NCI-H187 treated with DMSO at 0.1 percent for 48 hours (cell line): ENCODE results near the gene ACBD4.

Experiments used
- DNase-seq: peaks from one replicate; lab custom pipeline; 2025; lab: John Stamatoyannopoulos, UW

The ACBD4 gene

GRCh38 chr17:45104497-45104896 is 31.0 kb upstream of the ACBD4 start:
- no peak for DNase-seq

DNA sequence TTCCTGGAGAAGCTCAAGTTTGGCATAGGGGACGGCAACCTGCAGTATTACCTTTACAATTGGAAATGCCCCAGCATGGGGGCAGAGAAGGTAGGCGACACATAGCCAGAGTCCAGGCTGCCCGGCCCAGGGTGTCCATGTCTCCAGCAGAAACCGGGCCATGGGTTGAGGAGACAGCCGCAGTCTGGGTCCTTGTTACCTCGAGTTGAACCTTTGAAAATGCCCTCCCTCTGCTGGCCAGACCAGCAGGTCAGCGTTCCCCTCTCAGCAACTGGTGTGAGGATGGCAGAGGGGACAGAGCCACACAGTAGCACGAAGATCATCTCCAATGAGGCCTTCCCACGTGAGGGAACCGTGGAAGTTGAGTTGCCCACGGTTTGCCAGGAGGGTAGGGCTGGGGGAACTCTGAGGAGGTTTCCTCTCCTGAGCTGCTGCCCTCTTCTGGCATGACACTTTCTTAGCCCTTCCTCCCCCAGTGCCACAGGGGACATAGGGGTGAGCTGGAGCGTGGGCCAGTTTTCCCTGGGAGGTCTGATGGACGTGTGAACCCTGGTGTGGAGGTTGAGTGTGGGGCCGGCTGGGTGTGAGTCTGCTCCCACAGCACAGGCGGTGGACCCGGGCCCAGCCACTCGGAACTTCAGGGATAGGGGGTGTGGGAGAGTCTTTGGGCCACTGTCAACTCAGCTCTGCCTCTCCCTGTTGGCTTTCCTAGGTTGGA is 30.4 kb upstream of the ACBD4 start:
- DNase-seq: no peak

DNA sequence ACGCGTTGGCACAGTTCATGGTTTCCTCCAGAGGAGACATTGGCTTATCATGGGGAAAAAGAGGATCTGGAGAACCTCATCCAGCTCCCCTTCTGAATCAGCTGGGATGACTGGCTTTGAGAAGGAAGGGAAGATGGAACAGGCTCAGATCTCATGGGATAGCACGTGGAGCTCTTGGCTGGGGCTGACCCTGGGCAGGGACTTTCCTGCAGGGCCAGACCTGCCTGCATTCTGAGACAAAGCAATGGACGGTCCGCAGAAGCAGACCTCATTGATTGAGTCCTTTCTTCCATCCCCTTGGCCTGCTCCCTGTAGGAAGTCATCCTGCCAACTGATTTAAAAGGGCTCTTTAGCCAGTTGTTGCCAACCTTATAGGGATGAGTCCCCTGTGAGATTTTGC is 29.4 kb upstream of the ACBD4 start:
- DNase-seq: no peak

DNA sequence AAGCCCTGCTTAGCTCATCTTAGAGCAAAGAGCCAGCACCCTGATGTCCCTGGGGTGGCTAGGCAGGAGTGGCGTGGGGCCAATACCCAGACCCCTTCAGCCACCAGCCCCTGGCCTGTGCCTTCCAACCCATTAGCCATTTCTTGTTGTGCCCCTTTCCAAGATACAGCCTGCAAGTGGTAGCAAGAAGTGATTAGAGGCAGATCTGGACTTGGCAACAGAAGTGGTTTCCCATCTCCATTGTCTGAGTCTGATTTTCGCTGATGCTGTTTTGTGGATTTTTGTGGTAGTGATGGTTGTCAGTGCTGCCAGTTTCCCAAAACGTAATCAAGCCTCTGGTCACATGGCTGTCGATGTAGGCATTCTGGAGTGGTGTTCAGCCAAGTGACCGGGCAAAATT is 28.9 kb upstream of the ACBD4 start:
- DNase-seq: no peak

- DNase-seq: no peak
These were observed 28.0 kb upstream of the ACBD4 start for GRCh38 chr17:45107293-45108010.

DNA sequence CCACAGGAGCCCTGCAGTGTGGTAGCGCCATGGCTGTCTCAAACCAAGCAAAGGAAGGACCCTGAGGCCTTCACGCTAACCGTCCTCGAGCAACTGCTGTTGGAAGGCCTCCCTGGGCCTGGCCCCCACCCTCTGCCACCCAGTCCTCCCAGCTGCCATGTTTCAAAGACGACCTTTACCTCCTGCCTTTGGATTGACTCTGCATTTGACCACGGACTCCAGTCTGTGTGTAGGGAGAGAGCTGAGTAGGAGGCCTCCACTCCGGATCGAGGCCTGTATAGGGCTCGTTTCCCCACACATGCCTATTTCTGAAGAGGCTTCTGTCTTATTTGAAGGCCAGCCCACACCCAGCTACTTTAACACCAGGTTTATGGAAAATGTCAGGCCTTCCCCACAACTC is 27.4 kb upstream of the ACBD4 start:
- DNase-seq: no peak

- no peak for DNase-seq
These were observed 26.6 kb upstream of the ACBD4 start for GRCh38 chr17:45108595-45109521.

GRCh38 chr17:45110676-45111611 is 24.5 kb upstream of the ACBD4 start:
- no peak for DNase-seq

DNA sequence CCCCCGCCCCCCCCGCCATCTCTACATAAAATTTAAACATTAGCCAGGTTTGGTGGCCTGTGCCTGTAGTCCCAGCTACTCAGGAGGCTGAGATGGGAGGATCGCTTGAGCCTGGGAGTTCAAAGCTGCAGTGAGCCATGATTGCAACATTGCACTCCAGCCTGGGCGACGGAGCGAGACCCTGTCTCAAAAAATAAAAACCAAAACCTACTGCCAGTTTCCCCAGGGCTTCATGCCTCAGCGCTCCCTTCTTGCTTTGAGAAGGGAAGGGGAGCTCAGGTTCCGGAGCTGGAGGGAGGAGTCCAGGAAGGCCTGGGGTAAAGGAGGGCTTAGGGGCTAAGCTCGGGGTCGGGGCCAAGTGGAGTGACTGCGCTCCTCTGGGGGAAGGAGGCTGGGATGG is 23.6 kb upstream of the ACBD4 start:
- DNase-seq: no peak

DNA sequence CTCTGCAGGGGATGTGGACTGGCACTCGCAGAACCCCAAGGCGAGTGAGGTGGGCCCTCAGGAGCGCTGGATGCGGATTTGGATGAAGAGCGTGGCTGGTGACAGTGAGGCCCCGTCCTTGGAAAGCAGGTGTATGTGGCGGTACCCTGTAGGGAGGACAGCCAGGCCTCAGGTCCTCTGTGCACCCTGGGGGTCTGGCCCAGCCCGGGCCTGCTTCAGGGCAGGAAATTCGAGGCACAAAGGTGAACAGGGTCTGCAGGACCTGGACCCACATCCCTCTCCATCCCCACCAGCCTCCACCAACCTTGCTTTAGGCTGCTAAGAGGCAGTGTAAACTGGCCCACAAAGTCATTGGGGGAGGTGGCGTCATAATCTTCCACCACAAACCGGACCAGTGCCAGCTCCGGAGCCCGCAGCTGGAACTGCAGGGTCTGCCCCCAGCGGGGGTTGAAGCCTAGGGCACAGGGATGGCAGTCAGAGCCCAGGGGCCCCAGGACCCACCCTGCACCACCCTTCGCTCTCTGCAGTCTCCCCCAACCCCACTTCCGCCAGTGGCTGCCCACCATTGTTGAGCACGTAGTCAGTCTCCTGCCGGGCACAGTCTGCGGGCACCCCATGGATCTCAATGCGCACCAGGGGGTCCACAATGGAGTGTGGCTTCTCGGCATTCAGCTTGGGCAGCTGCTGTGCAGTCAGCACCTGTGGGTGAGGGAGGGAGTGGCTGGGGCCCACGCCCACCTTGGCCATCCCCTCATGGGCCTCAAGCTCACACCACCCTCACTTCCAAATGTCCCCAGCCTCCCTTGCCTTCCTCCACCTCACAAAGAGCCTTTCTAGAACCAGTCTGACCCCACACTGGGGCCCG is 22.7 kb upstream of the ACBD4 start:
- no peak for DNase-seq

- no peak for DNase-seq
These were observed 22.1 kb upstream of the ACBD4 start for GRCh38 chr17:45113424-45113754.

DNA sequence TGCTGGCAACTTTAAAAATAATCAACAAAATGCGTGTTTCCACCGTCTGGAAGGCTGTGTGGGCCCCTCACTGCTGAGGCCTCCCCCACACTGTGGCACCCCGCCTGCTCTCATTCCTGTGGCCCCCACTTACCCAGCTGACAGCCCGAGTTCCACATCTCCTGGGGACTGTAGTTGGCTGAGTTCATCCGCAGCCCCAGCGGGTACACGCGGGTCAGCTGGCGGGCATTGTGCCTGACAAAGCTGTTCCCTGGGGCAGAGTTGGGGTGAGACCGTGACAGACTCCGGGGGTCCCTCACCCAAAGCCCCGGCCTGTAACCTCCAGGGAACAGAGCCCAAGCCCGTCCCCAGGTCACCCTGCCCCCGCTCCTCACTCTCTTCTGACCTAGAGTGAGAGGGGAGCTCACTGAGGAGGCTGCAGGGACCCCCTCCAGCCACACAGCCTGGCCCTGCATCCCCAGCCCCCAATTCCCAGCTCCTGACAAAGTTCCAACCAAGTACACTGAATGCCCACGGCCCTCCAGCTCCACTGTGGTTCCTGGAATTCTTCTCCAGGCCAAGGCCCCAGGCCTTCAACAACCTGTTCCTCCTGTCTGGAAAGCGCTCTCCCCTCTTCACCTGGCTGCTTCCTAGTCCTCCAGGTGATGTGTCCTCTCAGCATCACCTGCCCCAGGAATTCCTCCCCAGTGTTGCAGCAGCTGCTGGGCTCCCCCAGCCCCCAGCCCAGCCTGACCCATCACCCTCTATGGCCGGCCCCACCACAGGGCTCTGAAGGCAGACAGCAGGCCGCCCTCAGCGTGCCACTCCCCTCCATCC is 21.2 kb upstream of the ACBD4 start:
- no peak for DNase-seq

DNA sequence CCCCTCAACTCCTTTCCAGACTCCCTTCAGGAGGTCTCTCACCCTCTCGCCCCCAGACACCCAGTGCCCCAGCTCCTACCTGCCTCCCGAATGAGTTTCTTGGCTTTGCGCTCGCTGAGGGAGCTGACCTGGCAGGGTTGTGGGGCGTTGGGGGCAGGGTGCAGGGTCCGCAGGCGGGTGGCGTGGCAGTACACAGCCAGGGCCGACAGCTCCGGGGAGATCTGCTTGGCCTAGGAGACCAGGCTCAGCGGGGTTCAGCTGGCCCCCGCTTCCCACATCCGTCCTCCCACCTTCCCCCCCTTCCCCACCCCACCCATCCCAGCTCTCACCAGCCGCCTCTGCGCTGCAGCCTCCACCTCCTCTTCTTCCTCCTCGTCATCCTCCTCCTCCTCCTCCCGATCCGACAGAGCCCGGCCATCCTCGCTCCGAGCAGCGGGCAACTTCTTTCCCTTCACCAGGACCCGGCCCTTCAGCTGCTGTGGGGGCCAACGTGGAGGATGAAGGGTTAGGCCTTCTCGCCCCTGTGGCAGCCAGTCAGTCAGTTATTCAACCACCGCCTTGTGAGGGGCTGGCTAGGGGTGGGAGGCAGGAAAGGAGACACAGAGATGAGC is 20.4 kb upstream of the ACBD4 start:
- DNase-seq: no peak

DNA sequence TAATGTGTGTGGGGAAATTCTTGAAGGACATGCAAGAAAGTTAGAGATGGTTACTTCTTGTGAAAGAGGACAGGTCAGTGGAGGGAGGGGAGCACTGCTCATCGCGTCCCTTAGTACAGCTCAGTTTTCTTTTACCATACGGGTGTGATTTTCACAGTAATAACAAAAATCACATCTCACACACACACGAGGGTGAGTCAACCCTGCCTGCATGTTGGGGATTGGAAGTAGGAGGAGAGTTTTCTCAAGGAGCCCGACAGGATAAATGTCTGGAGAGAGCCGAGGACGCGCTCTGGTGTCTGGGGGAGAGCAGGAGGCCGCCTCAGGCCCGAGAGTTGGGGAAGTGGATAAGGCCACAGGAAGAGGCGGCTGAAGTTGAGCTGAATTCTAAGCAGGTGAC is 19.6 kb upstream of the ACBD4 start:
- no peak for DNase-seq

- no peak for DNase-seq
These were observed 19.0 kb upstream of the ACBD4 start for GRCh38 chr17:45116434-45117016.

- no peak for DNase-seq
These were observed 18.2 kb upstream of the ACBD4 start for GRCh38 chr17:45117334-45117733.

DNA sequence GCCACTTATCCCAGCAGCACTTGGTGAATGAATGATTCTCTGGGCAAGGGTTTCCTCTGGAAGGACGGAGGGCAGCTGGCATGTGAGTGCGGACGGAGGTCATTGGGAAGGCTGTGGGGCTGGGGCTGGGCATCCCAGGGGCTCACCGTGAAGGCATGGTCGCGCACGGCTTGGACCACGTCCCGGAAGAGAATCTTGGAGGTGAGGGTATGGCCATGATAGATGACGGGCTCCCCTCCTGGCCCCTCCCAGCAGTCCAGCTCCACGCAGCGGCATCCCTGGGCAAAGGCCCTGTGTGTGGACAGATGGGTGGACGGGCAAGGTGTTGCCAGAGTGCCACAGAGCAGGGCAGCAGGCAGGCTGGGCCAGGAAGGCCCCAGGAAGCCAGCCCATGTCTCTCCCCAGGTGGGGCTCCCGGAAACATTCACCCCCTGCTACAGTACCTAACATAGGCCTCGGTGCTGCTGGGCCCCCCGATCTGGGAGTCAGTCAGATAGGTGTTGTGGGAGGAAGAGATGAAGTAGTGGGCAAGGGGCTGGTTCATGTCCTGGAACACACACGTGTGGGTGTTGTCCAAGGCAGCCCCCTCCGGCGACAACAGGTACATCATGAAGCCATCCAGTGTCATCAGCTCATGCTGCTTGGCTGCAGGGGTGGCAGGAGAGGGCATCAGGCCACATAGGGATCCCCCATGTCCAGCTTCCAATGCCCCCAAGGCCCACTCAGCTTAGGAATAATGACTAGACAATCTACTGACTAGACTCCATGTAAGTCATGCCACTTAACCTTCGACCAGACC is 17.4 kb upstream of the ACBD4 start:
- no peak for DNase-seq

- DNase-seq: no peak
These were observed 16.8 kb upstream of the ACBD4 start for GRCh38 chr17:45118691-45119090.
